Measurements from ENCODE around the gene ADAMTS13.

The ADAMTS13 gene

DNA sequence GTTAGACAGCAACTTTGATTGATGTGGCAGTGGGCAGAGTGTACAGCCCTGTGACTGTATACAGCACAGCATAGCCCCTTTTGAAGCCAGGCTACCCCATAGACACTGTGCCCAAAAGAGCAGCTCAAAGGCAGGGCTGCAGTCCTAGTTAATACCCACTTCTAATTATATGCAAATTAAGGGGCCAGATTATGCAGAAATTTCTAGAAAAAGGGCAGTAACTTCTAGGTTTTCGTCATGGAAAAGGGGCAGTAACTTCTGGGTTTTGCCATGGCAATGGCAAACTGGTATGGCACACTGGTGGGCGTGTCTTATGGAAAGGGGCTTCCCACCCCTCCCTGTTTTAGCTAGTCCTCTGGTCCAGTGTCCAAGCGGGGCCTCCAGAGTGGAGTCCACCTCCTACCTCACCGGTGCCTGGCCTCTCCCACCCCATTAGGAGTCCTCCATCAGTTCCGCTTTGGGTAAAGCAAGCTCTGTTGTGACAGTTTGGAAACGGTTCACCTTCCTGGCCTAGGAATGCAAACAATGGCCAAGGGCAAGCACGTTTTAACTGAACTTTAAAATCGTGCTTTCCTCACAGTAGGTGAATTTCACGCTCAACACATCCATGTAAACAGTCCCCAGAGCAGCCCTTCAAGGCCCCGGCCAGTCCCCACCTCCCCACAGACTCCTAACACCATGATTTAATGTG is 5.6 kb downstream of the ADAMTS13 start:
- TF ChIP-seq, protein P1, sequence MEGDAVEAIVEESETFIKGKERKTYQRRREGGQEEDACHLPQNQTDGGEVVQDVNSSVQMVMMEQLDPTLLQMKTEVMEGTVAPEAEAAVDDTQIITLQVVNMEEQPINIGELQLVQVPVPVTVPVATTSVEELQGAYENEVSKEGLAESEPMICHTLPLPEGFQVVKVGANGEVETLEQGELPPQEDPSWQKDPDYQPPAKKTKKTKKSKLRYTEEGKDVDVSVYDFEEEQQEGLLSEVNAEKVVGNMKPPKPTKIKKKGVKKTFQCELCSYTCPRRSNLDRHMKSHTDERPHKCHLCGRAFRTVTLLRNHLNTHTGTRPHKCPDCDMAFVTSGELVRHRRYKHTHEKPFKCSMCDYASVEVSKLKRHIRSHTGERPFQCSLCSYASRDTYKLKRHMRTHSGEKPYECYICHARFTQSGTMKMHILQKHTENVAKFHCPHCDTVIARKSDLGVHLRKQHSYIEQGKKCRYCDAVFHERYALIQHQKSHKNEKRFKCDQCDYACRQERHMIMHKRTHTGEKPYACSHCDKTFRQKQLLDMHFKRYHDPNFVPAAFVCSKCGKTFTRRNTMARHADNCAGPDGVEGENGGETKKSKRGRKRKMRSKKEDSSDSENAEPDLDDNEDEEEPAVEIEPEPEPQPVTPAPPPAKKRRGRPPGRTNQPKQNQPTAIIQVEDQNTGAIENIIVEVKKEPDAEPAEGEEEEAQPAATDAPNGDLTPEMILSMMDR (IDR thresholded peaks at IDR 0.05; ENCODE audit: extremely low read depth, missing control alignments), result no peak
- no peak for DNase-seq (ENCODE audit: low spot score)

DNA sequence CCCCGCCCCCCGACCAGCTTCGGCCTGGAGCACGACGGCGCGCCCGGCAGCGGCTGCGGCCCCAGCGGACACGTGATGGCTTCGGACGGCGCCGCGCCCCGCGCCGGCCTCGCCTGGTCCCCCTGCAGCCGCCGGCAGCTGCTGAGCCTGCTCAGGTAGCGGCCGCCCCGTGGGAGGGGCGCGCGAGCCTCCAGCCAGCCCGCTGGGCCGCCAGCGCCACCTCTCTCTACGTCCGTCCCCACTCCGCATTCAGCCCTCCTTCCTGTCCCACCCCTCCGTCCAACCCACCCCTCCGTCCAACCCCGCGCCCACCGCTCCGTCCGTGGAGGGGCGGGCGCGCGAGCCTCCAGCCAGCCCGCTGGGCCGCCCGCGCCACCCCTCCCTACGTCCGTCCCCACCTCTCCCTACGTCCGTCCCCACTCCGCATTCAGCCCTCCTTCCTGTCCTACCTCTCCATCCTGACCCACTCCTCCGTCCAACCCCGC is 6.5 kb downstream of the ADAMTS13 start:
- peak; percentile 88 for DNase-seq (ENCODE audit: low spot score)
- TF ChIP-seq, protein P1 (IDR thresholded peaks at IDR 0.05; ENCODE audit: extremely low read depth, missing control alignments), result no peak

DNA sequence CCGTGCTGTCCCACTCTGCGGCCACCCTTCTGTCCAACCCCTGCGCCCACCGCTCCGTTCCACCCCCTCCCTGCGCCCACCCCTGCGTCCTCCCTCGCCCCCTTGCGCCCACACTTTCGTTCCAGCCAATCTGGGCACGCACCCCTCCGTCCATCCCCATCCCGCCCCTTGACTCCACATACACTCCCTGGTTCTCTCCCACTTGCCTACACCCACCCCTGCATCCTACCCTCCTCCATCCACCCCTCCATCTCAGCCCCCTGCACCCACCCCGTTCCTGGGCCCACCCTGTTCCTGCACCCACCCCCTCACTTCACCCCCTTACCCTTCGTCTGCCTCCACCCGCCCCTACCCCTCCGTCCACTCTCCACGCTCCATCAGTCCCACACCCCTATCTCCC is 7.0 kb downstream of the ADAMTS13 start:
- TF ChIP-seq, protein P1 (IDR thresholded peaks at IDR 0.05; ENCODE audit: extremely low read depth, missing control alignments), result no peak
- peak; percentile 66 for DNase-seq (ENCODE audit: low spot score)

DNA sequence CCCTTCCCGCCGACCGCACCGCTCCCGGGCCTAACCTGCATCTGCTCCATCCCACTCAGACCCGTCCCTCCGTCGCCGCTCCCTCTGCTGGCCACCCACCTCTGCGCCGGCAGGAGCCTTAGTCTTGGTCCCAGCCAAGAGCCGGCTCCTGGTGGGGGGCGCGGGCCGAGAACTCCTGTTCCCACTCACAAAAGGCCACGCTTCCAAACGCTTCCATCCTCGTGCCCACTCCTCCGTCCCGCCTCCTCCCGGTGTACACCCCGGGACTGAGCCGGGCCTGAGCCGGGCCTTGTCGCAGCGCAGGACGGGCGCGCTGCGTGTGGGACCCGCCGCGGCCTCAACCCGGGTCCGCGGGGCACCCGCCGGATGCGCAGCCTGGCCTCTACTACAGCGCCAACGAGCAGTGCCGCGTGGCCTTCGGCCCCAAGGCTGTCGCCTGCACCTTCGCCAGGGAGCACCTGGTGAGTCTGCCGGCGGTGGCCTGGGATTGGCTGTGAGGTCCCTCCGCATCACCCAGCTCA is 7.5 kb downstream of the ADAMTS13 start:
- TF ChIP-seq, protein P1 (IDR thresholded peaks at IDR 0.05; ENCODE audit: extremely low read depth, missing control alignments), result no peak
- peak; percentile 85 for DNase-seq (ENCODE audit: low spot score)

DNA sequence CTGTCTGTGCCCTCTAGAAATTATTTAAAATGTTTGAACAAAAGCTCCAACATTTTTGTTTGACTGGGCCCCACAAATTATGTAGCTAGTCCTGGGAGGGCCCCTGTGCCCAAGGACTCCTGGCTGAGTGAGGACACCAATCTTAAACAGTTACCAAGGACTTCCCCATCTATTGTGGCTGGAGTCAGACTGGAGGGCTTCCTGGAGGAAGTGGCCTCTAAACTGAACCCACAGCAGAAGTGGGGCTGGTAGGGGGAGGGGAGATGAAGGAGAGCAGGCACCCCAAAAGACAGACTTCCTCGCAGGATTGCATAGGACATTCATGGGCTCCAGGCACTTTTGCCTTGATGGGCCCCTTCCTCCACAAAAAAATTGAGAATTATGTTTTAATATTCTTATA is 8.1 kb downstream of the ADAMTS13 start:
- TF ChIP-seq, protein P1 (IDR thresholded peaks at IDR 0.05; ENCODE audit: extremely low read depth, missing control alignments), result no peak
- peak; percentile 24 for DNase-seq (ENCODE audit: low spot score)

DNA sequence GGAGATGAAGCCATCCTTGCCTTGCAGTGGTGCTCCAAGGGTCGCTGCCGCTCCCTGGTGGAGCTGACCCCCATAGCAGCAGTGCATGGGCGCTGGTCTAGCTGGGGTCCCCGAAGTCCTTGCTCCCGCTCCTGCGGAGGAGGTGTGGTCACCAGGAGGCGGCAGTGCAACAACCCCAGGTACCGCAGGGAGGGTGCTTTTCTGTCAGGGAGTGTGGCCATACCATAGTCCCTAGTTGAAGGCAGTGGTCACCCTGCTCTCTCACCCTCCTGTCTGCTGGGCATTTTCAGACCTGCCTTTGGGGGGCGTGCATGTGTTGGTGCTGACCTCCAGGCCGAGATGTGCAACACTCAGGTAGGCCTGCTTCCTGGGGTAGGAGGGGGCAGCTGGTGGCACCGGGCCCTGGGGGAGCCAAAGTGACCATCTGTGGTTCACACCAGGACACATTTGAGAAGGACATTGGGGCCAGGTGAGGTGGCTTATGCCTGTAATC is 11.2 kb downstream of the ADAMTS13 start:
- DNase-seq (ENCODE audit: low spot score), result no peak
- TF ChIP-seq, protein P1 (IDR thresholded peaks at IDR 0.05; ENCODE audit: extremely low read depth, missing control alignments), result no peak

DNA sequence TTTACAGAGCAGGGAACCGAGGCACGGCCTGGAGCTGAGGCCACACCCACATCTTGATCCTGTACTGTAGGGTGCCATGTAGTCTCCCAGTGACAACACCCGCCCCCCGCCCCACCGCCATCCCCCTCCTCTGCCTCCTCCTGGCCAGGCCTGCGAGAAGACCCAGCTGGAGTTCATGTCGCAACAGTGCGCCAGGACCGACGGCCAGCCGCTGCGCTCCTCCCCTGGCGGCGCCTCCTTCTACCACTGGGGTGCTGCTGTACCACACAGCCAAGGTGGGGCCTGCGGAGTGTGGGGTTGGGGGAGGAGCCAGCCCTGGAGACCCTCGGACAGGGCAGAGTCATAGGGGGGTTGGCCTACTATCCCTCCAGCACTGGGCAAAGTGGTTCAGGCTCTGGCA is 14.5 kb downstream of the ADAMTS13 start:
- TF ChIP-seq, protein P1 (IDR thresholded peaks at IDR 0.05; ENCODE audit: extremely low read depth, missing control alignments), result no peak

More for the DNA sequence above, 14.5 kb downstream of the ADAMTS13 start:
- no peak for DNase-seq (ENCODE audit: low spot score)
